Measurements from ENCODE around the gene ADGRL2.

- TF ChIP-seq POLR2A (IDR thresholded peaks at IDR 0.05) (no peak), CTCF (IDR thresholded peaks at IDR 0.05) (no peak)
Observed at GRCh38 chr1:81812712-81813111, 12.0 kb downstream of the ADGRL2 start.

Measured in testis (tissue), 2 donors.